ENCODE measurements around the gene PPP1R14D. TPM values are rescaled to one million over a fixed set of nuclear protein-coding genes. Genes with fewer than 3 reads are reported as not detected.

The PPP1R14D gene
- total RNA-seq, 1 donor from 2014 or later, result not detected

DNA sequence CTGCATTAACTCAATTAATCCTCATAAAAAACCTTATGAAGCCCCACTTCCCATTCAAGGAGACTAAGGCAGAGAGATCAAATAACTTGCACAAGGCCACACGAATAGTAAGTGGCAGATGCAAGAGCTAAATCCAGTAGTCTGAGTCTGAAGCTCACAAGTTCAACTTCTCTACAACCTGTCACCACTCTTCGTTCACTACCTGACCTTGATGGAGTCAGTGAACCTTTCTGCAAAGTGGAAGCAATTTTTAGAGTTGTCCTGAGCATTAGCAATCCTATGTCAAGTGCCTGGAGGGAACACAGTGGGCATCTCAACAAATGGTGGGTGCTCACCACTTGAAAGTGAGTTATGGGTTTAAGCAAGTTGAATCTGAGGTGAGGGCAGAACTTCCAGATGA lies 13.2 kb upstream of the PPP1R14D start:
- DNase-seq (ENCODE audit: extremely low spot score in 2 of 2), result no peak
- H3K27ac ChIP-seq, result no peak overlapping the region
- no peaks in the 10 kb centered on the region for H3K27me3 ChIP-seq
- no peaks in the 10 kb centered on the region for H3K9me3 ChIP-seq
- peaks cover 28% of the 10 kb centered on the region for H3K4me1 ChIP-seq
- intact Hi-C loops (cut with DNase I), result no loop called here
- no peak for TF ChIP-seq POLR2A (IDR thresholded peaks at IDR 0.05)
- no peak for TF ChIP-seq POLR2AphosphoS5 (IDR thresholded peaks at IDR 0.05; ENCODE audit: insufficient read depth in 1 of 2, low read depth in 1 of 2)
- TF ChIP-seq, protein P1, sequence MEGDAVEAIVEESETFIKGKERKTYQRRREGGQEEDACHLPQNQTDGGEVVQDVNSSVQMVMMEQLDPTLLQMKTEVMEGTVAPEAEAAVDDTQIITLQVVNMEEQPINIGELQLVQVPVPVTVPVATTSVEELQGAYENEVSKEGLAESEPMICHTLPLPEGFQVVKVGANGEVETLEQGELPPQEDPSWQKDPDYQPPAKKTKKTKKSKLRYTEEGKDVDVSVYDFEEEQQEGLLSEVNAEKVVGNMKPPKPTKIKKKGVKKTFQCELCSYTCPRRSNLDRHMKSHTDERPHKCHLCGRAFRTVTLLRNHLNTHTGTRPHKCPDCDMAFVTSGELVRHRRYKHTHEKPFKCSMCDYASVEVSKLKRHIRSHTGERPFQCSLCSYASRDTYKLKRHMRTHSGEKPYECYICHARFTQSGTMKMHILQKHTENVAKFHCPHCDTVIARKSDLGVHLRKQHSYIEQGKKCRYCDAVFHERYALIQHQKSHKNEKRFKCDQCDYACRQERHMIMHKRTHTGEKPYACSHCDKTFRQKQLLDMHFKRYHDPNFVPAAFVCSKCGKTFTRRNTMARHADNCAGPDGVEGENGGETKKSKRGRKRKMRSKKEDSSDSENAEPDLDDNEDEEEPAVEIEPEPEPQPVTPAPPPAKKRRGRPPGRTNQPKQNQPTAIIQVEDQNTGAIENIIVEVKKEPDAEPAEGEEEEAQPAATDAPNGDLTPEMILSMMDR (IDR thresholded peaks at IDR 0.05), result no peak
- H3K4me3 ChIP-seq, result no peak overlapping the region
- H3K36me3 ChIP-seq, result no peaks in the 10 kb centered on the region

DNA sequence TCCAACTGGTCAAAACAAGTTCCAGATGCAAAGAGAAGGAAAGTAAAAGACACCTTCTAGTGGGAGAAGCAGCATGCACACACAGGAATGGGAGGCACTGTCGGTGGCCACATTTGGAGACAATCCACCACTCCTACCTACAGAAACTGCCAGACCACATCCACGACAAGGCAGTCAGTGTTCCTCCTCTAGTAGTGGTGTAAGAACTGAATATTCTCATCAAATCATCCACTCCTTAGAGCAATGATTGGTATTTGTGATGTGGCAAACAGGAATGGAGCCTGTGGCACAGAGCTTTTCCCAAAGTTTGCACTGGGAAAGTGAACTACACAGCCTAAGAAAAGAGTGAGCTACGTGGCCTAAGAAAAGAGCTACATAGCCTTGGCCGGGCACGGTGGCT lies 10.2 kb upstream of the PPP1R14D start:
- Histone ChIP-seq H3K9me3 (no peaks in the 10 kb centered on the region), H3K4me1 (no peaks in the 10 kb centered on the region), H3K27me3 (no peaks in the 10 kb centered on the region), H3K36me3 (no peaks in the 10 kb centered on the region), H3K27ac (no peak overlapping the region), H3K4me3 (no peak overlapping the region)
- DNase-seq (ENCODE audit: extremely low spot score in 2 of 2), result no peak
- intact Hi-C loops (cut with DNase I), result no loop called here
- TF ChIP-seq POLR2A (IDR thresholded peaks at IDR 0.05) (no peak), POLR2AphosphoS5 (IDR thresholded peaks at IDR 0.05; ENCODE audit: insufficient read depth in 1 of 2, low read depth in 1 of 2) (no peak)
- TF ChIP-seq, protein P1 (IDR thresholded peaks at IDR 0.05), result no peak

DNA sequence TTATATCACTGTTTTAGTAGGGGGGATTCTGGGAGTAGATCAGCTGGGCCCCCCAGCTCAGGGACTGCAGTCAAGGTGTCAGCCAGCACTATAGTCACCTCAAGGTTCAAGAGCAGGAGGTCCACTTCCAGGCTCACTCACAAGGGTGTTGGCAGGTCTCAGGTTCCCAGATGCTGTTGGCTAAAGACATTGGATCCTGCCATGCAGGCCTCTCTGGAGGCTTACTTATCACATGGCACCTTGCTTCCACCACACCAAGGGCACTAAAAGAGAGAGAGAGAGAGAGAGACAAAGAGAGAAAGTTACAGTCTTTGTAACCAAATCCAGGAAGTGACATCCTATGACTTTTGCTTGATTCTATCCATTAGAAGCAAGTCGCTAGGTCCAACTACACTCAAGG lies 7.5 kb upstream of the PPP1R14D start:
- Histone ChIP-seq H3K4me3 (no peak overlapping the region), H3K36me3 (no peaks in the 10 kb centered on the region), H3K27ac (no peak overlapping the region), H3K4me1 (no peaks in the 10 kb centered on the region), H3K9me3 (no peaks in the 10 kb centered on the region), H3K27me3 (no peaks in the 10 kb centered on the region)
- intact Hi-C loops (cut with DNase I), result no loop called here
- DNase-seq (ENCODE audit: extremely low spot score in 2 of 2), result no peak
- TF ChIP-seq POLR2AphosphoS5 (IDR thresholded peaks at IDR 0.05; ENCODE audit: insufficient read depth in 1 of 2, low read depth in 1 of 2), result no peak
- TF ChIP-seq POLR2A (IDR thresholded peaks at IDR 0.05), result no peak
- TF ChIP-seq, protein P1 (IDR thresholded peaks at IDR 0.05), result no peak

DNA sequence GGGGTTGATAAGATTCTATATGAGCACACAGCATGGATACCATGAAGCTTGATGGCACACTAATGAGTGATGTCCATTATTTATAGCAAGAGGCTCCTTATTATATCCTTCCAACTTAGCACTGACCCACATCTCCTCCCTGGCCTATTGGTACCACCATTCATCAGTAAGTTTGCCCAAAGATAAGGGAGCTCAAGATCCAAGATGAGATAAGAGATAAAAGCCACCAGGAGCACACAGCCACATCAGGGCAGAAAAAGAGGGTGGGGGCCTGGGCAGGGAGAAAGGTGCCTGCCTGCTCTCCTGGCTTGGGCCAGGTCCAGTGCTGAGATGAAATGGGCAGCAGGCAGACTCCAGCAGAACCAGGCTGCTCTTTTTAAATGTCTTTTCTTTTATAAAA lies 4.4 kb upstream of the PPP1R14D start:
- H3K4me1 ChIP-seq, result no peaks in the 10 kb centered on the region
- H3K9me3 ChIP-seq, result no peaks in the 10 kb centered on the region
- no peaks in the 10 kb centered on the region for H3K36me3 ChIP-seq
- TF ChIP-seq POLR2A (IDR thresholded peaks at IDR 0.05) (no peak), POLR2AphosphoS5 (IDR thresholded peaks at IDR 0.05; ENCODE audit: insufficient read depth in 1 of 2, low read depth in 1 of 2) (no peak)
- TF ChIP-seq, protein P1 (IDR thresholded peaks at IDR 0.05), result no peak
- no peaks in the 10 kb centered on the region for H3K27me3 ChIP-seq
- H3K27ac ChIP-seq, result no peak overlapping the region
- no peak overlapping the region for H3K4me3 ChIP-seq
- no peak for DNase-seq (ENCODE audit: extremely low spot score in 2 of 2)
- intact Hi-C loops (cut with DNase I), result no loop called here

DNA sequence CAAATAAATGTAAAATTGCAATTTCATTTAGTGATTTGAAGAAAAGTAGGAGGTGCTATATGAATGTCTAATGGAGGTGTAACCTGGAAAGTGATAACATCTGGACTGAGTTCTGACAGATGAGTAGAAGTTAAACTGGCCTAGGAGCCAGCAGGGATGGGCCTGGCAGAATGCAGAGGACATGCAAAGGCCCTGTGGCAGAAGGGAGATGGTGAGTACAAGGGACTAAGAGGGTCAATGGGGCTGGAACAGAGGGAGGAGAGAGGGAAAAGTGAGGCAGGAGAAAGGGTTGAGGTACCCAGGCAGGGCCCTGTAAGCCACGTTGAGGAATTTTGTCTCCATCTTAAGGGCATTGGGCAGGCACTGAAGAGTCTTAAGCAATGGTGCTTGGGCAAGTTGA lies 3.4 kb upstream of the PPP1R14D start:
- intact Hi-C loops (cut with DNase I), result no loop called here
- TF ChIP-seq POLR2AphosphoS5 (IDR thresholded peaks at IDR 0.05; ENCODE audit: insufficient read depth in 1 of 2, low read depth in 1 of 2) (no peak), POLR2A (IDR thresholded peaks at IDR 0.05) (no peak)
- TF ChIP-seq, protein P1 (IDR thresholded peaks at IDR 0.05), result no peak
- no peak overlapping the region for H3K4me3 ChIP-seq
- DNase-seq (ENCODE audit: extremely low spot score in 2 of 2), result no peak
- no peaks in the 10 kb centered on the region for H3K9me3 ChIP-seq
- no peaks in the 10 kb centered on the region for H3K27me3 ChIP-seq
- no peaks in the 10 kb centered on the region for H3K36me3 ChIP-seq
- no peaks in the 10 kb centered on the region for H3K4me1 ChIP-seq
- H3K27ac ChIP-seq, result no peak overlapping the region

Data from vagina (tissue), 2 donors.